Measurements from ENCODE around the gene NWD2.

NWD2 gene

DNA sequence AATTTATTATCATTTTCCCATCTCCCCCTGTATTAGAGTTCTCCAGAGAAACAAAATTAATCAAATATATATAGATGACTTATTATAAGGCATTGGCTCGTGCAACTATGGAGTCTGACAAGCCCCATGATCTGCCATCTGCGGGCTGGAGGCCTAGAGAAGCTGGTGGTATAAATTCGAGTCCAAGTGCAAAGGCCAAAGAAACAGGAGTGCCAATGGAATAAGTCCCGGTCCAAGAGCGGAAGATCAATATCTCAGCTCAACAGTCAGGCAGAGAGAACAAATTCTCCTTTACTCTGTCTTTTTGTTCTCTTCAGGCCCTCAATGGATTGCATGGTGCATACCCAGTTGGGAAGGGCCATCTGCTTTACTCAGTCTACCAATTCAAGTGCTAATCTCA, 178.8 kb downstream of the NWD2 start:
- H3K4me1 ChIP-seq (ENCODE audit: control insufficient read depth, low read length) = no peaks in the 10 kb centered on the region

DNA sequence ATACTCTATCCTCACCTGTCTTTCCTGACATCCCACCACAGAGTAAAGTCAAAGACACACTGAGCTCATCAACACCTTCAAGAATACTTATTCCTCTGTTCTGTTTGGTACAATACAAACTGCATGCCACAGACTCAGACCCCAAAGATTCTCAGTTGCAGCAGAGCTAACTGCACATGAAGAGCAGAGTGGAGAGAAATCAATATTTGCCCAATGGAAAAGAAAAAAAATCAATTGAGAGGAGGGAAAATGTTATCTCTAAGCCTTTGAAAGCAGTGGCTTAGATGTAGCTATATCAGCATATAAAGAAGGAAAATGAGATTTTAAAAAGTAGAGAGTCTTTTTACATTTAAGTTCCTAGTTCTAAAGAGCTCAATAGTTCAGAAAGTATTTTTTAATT, 180.2 kb downstream of the NWD2 start:
- no peak overlapping the region for H3K4me3 ChIP-seq (ENCODE audit: low read length)
- no peaks in the 10 kb centered on the region for H3K79me2 ChIP-seq (ENCODE audit: control insufficient read depth, low read length)
- H3K36me3 ChIP-seq (ENCODE audit: control insufficient read depth, low read length) = no peaks in the 10 kb centered on the region
- TF ChIP-seq, protein P1, sequence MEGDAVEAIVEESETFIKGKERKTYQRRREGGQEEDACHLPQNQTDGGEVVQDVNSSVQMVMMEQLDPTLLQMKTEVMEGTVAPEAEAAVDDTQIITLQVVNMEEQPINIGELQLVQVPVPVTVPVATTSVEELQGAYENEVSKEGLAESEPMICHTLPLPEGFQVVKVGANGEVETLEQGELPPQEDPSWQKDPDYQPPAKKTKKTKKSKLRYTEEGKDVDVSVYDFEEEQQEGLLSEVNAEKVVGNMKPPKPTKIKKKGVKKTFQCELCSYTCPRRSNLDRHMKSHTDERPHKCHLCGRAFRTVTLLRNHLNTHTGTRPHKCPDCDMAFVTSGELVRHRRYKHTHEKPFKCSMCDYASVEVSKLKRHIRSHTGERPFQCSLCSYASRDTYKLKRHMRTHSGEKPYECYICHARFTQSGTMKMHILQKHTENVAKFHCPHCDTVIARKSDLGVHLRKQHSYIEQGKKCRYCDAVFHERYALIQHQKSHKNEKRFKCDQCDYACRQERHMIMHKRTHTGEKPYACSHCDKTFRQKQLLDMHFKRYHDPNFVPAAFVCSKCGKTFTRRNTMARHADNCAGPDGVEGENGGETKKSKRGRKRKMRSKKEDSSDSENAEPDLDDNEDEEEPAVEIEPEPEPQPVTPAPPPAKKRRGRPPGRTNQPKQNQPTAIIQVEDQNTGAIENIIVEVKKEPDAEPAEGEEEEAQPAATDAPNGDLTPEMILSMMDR (IDR thresholded peaks at IDR 0.05; ENCODE audit: low read depth, low read length, poor library complexity, severe bottlenecking) = no peak
- TF ChIP-seq EZH2phosphoT487 (IDR thresholded peaks at IDR 0.05; ENCODE audit: borderline replicate concordance, low read length) = no peak
- no peak overlapping the region for H3K4me2 ChIP-seq (ENCODE audit: low read length)
- no peaks in the 10 kb centered on the region for H3K9me3 ChIP-seq (ENCODE audit: control insufficient read depth, insufficient read depth, low read length)
- H3K9me2 ChIP-seq (replicated peaks; ENCODE audit: control insufficient read depth, low read length) = no peaks in the 10 kb centered on the region
- H3K27me3 ChIP-seq (ENCODE audit: control insufficient read depth, low read length) = no peaks in the 10 kb centered on the region
- no peaks in the 10 kb centered on the region for H3K4me1 ChIP-seq (ENCODE audit: control insufficient read depth, low read length)
- H4K20me1 ChIP-seq (ENCODE audit: control insufficient read depth, insufficient read depth, low read depth, low read length) = no peaks in the 10 kb centered on the region
- no peaks in the 10 kb centered on the region for H3F3A ChIP-seq (ENCODE audit: control insufficient read depth, insufficient read depth)
- H3K27ac ChIP-seq (ENCODE audit: low read depth, low read length) = no peak overlapping the region

More for the DNA sequence above, 178.8 kb downstream of the NWD2 start:
- Histone ChIP-seq H3K9me2 (replicated peaks; ENCODE audit: control insufficient read depth, low read length) (no peaks in the 10 kb centered on the region), H3K9me3 (ENCODE audit: control insufficient read depth, insufficient read depth, low read length) (no peaks in the 10 kb centered on the region), H3K4me2 (ENCODE audit: low read length) (no peak overlapping the region), H3K4me3 (ENCODE audit: low read length) (no peak overlapping the region), H3K79me2 (ENCODE audit: control insufficient read depth, low read length) (no peaks in the 10 kb centered on the region), H3F3A (ENCODE audit: control insufficient read depth, insufficient read depth) (no peaks in the 10 kb centered on the region), H3K27ac (ENCODE audit: low read depth, low read length) (no peak overlapping the region), H4K20me1 (ENCODE audit: control insufficient read depth, insufficient read depth, low read depth, low read length) (no peaks in the 10 kb centered on the region), H3K36me3 (ENCODE audit: control insufficient read depth, low read length) (no peaks in the 10 kb centered on the region), H3K27me3 (ENCODE audit: control insufficient read depth, low read length) (no peaks in the 10 kb centered on the region)
- TF ChIP-seq, protein P1 (IDR thresholded peaks at IDR 0.05; ENCODE audit: low read depth, low read length, poor library complexity, severe bottlenecking) = no peak
- TF ChIP-seq EZH2phosphoT487 (IDR thresholded peaks at IDR 0.05; ENCODE audit: borderline replicate concordance, low read length) = no peak

DNA sequence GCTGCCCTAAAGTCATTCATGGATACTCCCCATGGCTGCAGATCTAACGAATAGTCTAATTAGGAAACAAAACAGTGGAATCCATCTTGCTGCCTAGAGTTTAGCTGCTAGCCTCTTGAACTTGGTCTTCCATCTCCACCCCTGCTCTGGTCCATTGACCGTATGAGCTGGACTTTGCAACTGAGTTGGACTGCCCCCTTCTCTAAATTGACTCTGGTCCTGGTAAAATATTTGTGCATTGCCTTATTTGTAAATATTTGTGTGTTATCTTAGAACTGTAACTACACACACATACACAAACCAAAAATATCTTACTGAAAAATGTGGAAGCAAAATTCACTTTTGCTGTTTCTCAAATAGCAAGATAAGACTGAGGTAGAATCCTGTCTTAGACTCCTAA, 181.3 kb downstream of the NWD2 start:
- no peaks in the 10 kb centered on the region for H3K36me3 ChIP-seq (ENCODE audit: control insufficient read depth, low read length)
- H3K27ac ChIP-seq (ENCODE audit: low read depth, low read length) = no peak overlapping the region
- no peak overlapping the region for H3K4me2 ChIP-seq (ENCODE audit: low read length)
- H3K79me2 ChIP-seq (ENCODE audit: control insufficient read depth, low read length) = no peaks in the 10 kb centered on the region
- no peaks in the 10 kb centered on the region for H3K9me2 ChIP-seq (replicated peaks; ENCODE audit: control insufficient read depth, low read length)
- H3K27me3 ChIP-seq (ENCODE audit: control insufficient read depth, low read length) = no peaks in the 10 kb centered on the region
- H3K4me1 ChIP-seq (ENCODE audit: control insufficient read depth, low read length) = no peaks in the 10 kb centered on the region
- H3K9me3 ChIP-seq (ENCODE audit: control insufficient read depth, insufficient read depth, low read length) = no peaks in the 10 kb centered on the region
- no peak overlapping the region for H3K4me3 ChIP-seq (ENCODE audit: low read length)
- TF ChIP-seq, protein P1 (IDR thresholded peaks at IDR 0.05; ENCODE audit: low read depth, low read length, poor library complexity, severe bottlenecking) = no peak
- no peak for TF ChIP-seq EZH2phosphoT487 (IDR thresholded peaks at IDR 0.05; ENCODE audit: borderline replicate concordance, low read length)
- no peaks in the 10 kb centered on the region for H4K20me1 ChIP-seq (ENCODE audit: control insufficient read depth, insufficient read depth, low read depth, low read length)
- no peaks in the 10 kb centered on the region for H3F3A ChIP-seq (ENCODE audit: control insufficient read depth, insufficient read depth)

DNA sequence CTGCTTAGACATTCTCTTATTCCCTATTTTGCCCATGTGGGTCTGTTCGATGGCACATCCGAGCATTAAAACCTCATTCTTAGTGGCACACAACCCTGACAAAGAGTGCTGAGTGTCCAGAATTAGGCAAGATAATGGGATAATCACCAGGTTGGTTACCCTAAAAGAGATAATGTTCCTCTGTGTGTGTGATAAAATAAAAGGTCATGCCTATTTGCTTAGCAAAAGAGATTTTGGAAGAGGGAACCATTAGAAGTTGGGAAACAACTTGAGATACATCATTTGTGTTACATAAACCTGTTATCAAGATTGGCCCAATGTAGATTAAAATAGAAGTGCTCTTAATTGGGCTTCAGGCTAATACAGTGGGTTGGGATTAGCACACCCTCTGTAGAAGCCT, 182.7 kb downstream of the NWD2 start:
- no peaks in the 10 kb centered on the region for H4K20me1 ChIP-seq (ENCODE audit: control insufficient read depth, insufficient read depth, low read depth, low read length)
- H3K79me2 ChIP-seq (ENCODE audit: control insufficient read depth, low read length) = no peaks in the 10 kb centered on the region
- H3F3A ChIP-seq (ENCODE audit: control insufficient read depth, insufficient read depth) = no peaks in the 10 kb centered on the region
- H3K9me3 ChIP-seq (ENCODE audit: control insufficient read depth, insufficient read depth, low read length) = no peaks in the 10 kb centered on the region
- TF ChIP-seq, protein P1 (IDR thresholded peaks at IDR 0.05; ENCODE audit: low read depth, low read length, poor library complexity, severe bottlenecking) = no peak
- no peak for TF ChIP-seq EZH2phosphoT487 (IDR thresholded peaks at IDR 0.05; ENCODE audit: borderline replicate concordance, low read length)
- H3K27me3 ChIP-seq (ENCODE audit: control insufficient read depth, low read length) = no peaks in the 10 kb centered on the region
- H3K4me1 ChIP-seq (ENCODE audit: control insufficient read depth, low read length) = no peaks in the 10 kb centered on the region
- no peak overlapping the region for H3K4me3 ChIP-seq (ENCODE audit: low read length)
- no peak overlapping the region for H3K27ac ChIP-seq (ENCODE audit: low read depth, low read length)
- H3K9me2 ChIP-seq (replicated peaks; ENCODE audit: control insufficient read depth, low read length) = no peaks in the 10 kb centered on the region
- no peak overlapping the region for H3K4me2 ChIP-seq (ENCODE audit: low read length)
- H3K36me3 ChIP-seq (ENCODE audit: control insufficient read depth, low read length) = no peaks in the 10 kb centered on the region
